Liver (tissue), 9 donors: ENCODE measurements around the gene ACSL6. TPM values are rescaled to one million over a fixed set of nuclear protein-coding genes. Genes with fewer than 3 reads are reported as not detected.

Experiments
- DNase-seq: peaks from one replicate; pipeline ENCODE4 v3.0.0-alpha.2; 2017; ENCODE audit warnings: low spot score
- H3K27ac ChIP-seq, 2 donors: one replicate each; pipeline ENCODE4 v1.7.0; 2013; ENCODE audit warnings: inconsistent platforms in 2 of 2, low read length in 2 of 2, control low read depth in 1 of 2, low read depth in 1 of 2, mild to moderate bottlenecking in 1 of 2
- H3K27me3 ChIP-seq, 4 donors: one replicate each; pipeline versions ENCODE4 v1.6.1 to v1.7.0; 2013; ENCODE audit warnings: low read length in 3 of 4, inconsistent platforms in 1 of 4, mild to moderate bottlenecking in 1 of 4, moderate library complexity in 1 of 4; ENCODE audit not compliant: control insufficient read depth in 4 of 4, insufficient read depth in 4 of 4
- H3K36me3 ChIP-seq, 4 donors: one replicate each; pipeline versions ENCODE4 v1.6.1 to v1.7.0; 2013; ENCODE audit warnings: low read length in 3 of 4, mild to moderate bottlenecking in 3 of 4, low read depth in 1 of 4, moderate library complexity in 1 of 4; ENCODE audit not compliant: control insufficient read depth in 4 of 4, insufficient read depth in 3 of 4
- H3K4me1 ChIP-seq, 4 donors: one replicate each; pipeline versions ENCODE4 v1.6.1 to v1.7.0; 2013; ENCODE audit warnings: low read length in 3 of 4, mild to moderate bottlenecking in 3 of 4, moderate library complexity in 1 of 4; ENCODE audit not compliant: control insufficient read depth in 4 of 4, insufficient read depth in 4 of 4
- H3K4me3 ChIP-seq, 3 donors: one replicate each; pipeline versions ENCODE4 v1.6.1 to v1.7.0; 2013; ENCODE audit warnings: low read length in 3 of 3, control low read depth in 1 of 3, low read depth in 1 of 3, mild to moderate bottlenecking in 1 of 3
- H3K9ac ChIP-seq, 2 donors: one replicate each; pipeline ENCODE4 v1.7.0; 2013; ENCODE audit warnings: low read length in 2 of 2, mild to moderate bottlenecking in 2 of 2, moderate library complexity in 2 of 2, control low read depth in 1 of 2, low read depth in 1 of 2
- H3K9me3 ChIP-seq, 4 donors: one replicate each; pipeline versions ENCODE4 v1.6.1 to v1.7.0; 2013; ENCODE audit warnings: low read length in 3 of 4; ENCODE audit not compliant: control insufficient read depth in 4 of 4
- EGR1 ChIP-seq, 2 donors: IDR thresholded peaks; 2 replicates each; pipeline ENCODE4 v1.6.1; 2016 to 2018; ENCODE audit warnings: antibody characterized with exemption in 2 of 2, low read depth in 2 of 2
- FOXA1 ChIP-seq: IDR thresholded peaks from 2 replicates; pipeline ENCODE4 v1.6.1; 2016; ENCODE audit warnings: antibody characterized with exemption
- FOXA2 ChIP-seq: IDR thresholded peaks from 2 replicates; pipeline ENCODE4 v1.6.1; 2016; ENCODE audit warnings: antibody characterized with exemption
- GABPA ChIP-seq, 2 donors: IDR thresholded peaks in 1 of 2; conservative IDR thresholded peaks in 1 of 2; 2 replicates each; pipeline ENCODE4 v1.6.1; 2016; ENCODE audit warnings: antibody characterized with exemption in 2 of 2, mild to moderate bottlenecking in 1 of 2, moderate library complexity in 1 of 2
- HNF4A ChIP-seq, 2 donors: conservative IDR thresholded peaks; 2 replicates each; pipeline ENCODE4 v1.6.1; 2016; ENCODE audit warnings: antibody characterized with exemption in 2 of 2, mild to moderate bottlenecking in 2 of 2
- HNF4G ChIP-seq: IDR thresholded peaks from 2 replicates; pipeline ENCODE4 v1.6.1; 2016; ENCODE audit warnings: antibody characterized with exemption
- JUND ChIP-seq, 2 donors: IDR thresholded peaks; 2 replicates each; pipeline ENCODE4 v1.6.1; 2016; ENCODE audit warnings: antibody characterized with exemption in 2 of 2
- NR2F2 ChIP-seq: IDR thresholded peaks from 2 replicates; pipeline ENCODE4 v1.6.1; 2016; ENCODE audit warnings: antibody characterized with exemption
- RXRA ChIP-seq, 2 donors: IDR thresholded peaks; 2 replicates each; pipeline ENCODE4 v1.6.1; 2017 to 2018; ENCODE audit warnings: antibody characterized with exemption in 2 of 2, mild to moderate bottlenecking in 1 of 2
- SP1 ChIP-seq: IDR thresholded peaks from 2 replicates; pipeline ENCODE4 v1.6.1; 2018; ENCODE audit warnings: antibody characterized with exemption, mild to moderate bottlenecking
- TAF1 ChIP-seq: conservative IDR thresholded peaks from 2 replicates; pipeline ENCODE4 v1.6.1; 2016; ENCODE audit warnings: antibody characterized with exemption, mild to moderate bottlenecking
- YY1 ChIP-seq: IDR thresholded peaks from 2 replicates; pipeline ENCODE4 v1.6.1; 2016; ENCODE audit warnings: antibody characterized with exemption, mild to moderate bottlenecking
- WGBS: extraction: QIAGEN DNeasy Blood & Tissue Kit; methylation state at CpG from one replicate; pipeline ENCODE4 v1.1.7; 2013; 5-methylcytosine and 5-hydroxymethylcytosine counted together
- polyA plus RNA-seq, 2 donors: library from polyadenylated mRNA; stranded (reverse) in 1 of 2; unstranded in 1 of 2; fragments of 200-250 nt in 1 of 2; fragments of >200 nt in 1 of 2; fragmentation: Nextera tagmentation in 1 of 2; extraction: Ambion mirVana in 1 of 2; gene quantifications; one replicate each; pipeline versions ENCODE4 v1.2.1 to v1.2.3, GENCODE V29; 2013 to 2015
- total RNA-seq, 2 donors: library from RNA; depleted of rRNA; stranded (reverse); fragments of >200 nt; gene quantifications; one replicate each; pipeline ENCODE4 v1.2.3, GENCODE V29; 2014
- TF ChIP-seq, protein P1 (sequence below): IDR thresholded peaks from 2 replicates; pipeline ENCODE4 v1.6.1; 2016; ENCODE audit warnings: antibody characterized with exemption, mild to moderate bottlenecking
- TF ChIP-seq, protein P2 (sequence below): IDR thresholded peaks from 2 replicates; pipeline ENCODE4 v1.6.1; 2016; ENCODE audit warnings: antibody characterized with exemption
- donor health status: healthy.
- donor health status: healthy.
- donor health status: healthy.
- donor health status: healthy.
- donor health status: healthy.

ACSL6 gene
- total and polyA plus RNA-seq, 4 donors: 0.89 to 129 (median 4.6) TPM

DNA sequence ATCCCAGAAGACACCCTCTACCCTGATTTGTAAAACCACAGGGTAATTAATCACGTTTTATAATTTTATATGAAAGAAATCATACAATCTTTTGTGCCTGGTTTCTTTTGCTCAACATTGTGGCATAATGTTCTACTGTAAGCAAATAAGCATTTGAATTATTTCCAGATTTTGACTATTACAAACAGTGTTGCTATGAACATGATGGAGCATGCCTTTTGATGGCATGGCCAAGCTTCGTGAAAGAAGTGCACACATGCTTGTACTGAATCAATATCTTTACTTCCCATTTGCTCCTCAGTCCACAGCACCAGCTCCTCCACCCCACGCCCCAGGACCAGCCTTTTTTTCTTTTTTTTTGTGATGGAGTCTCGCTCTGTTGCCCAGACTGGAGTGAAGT is 29.9 kb downstream of the ACSL6 start:
- no peak overlapping the region for H3K27ac ChIP-seq
- H3K4me1 ChIP-seq: no peaks in the 10 kb centered on the region
- no peaks in the 10 kb centered on the region for H3K36me3 ChIP-seq
- H3K27me3 ChIP-seq: no peaks in the 10 kb centered on the region
- TF ChIP-seq, protein P1, sequence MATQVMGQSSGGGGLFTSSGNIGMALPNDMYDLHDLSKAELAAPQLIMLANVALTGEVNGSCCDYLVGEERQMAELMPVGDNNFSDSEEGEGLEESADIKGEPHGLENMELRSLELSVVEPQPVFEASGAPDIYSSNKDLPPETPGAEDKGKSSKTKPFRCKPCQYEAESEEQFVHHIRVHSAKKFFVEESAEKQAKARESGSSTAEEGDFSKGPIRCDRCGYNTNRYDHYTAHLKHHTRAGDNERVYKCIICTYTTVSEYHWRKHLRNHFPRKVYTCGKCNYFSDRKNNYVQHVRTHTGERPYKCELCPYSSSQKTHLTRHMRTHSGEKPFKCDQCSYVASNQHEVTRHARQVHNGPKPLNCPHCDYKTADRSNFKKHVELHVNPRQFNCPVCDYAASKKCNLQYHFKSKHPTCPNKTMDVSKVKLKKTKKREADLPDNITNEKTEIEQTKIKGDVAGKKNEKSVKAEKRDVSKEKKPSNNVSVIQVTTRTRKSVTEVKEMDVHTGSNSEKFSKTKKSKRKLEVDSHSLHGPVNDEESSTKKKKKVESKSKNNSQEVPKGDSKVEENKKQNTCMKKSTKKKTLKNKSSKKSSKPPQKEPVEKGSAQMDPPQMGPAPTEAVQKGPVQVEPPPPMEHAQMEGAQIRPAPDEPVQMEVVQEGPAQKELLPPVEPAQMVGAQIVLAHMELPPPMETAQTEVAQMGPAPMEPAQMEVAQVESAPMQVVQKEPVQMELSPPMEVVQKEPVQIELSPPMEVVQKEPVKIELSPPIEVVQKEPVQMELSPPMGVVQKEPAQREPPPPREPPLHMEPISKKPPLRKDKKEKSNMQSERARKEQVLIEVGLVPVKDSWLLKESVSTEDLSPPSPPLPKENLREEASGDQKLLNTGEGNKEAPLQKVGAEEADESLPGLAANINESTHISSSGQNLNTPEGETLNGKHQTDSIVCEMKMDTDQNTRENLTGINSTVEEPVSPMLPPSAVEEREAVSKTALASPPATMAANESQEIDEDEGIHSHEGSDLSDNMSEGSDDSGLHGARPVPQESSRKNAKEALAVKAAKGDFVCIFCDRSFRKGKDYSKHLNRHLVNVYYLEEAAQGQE: no peak
- TF ChIP-seq EGR1 (IDR thresholded peaks at IDR 0.05; ENCODE audit: low read depth in 2 of 2): no peak
- TF ChIP-seq HNF4G: no peak
- TF ChIP-seq FOXA2: no peak
- no peak for TF ChIP-seq TAF1
- no peak for TF ChIP-seq HNF4A (conservative IDR thresholded peaks at IDR 0.05)
- TF ChIP-seq FOXA1: no peak
- no peak for TF ChIP-seq GABPA (IDR thresholded peaks at IDR 0.05 in 1 of 2, conservative IDR thresholded peaks at IDR 0.05 in 1 of 2)
- WGBS: 85% methylated on average over 4 of the region's 4 CpGs
- no peaks in the 10 kb centered on the region for H3K9me3 ChIP-seq
- no peak for DNase-seq
- H3K9ac ChIP-seq: no peak overlapping the region
- no peak overlapping the region for H3K4me3 ChIP-seq

DNA sequence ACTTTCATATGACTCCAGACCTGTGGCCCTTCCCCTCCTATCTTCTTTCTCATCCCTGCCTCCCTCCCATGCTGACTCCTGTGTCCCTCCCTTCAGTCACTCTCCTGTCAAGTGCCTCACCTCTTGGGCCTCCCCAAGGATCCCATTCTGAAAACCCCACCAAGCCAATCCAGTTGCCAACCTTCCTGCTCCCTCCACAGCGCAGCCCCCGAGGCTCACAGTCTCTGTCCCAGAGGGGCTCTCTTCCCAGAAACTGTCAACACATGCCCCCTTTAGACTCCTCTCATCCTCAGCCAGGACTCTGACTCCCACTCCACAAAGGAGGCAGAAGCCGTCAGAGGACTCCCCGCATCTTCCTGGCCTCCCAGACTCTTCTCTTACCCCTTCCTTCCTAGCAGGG is 30.8 kb downstream of the ACSL6 start:
- Histone ChIP-seq H3K27ac (no peak overlapping the region), H3K27me3 (no peaks in the 10 kb centered on the region), H3K9me3 (no peaks in the 10 kb centered on the region), H3K9ac (no peak overlapping the region), H3K4me3 (no peak overlapping the region), H3K4me1 (no peaks in the 10 kb centered on the region), H3K36me3 (no peaks in the 10 kb centered on the region)
- no peak for TF ChIP-seq YY1
- no peak for TF ChIP-seq SP1
- TF ChIP-seq TAF1: no peak
- no peak for TF ChIP-seq NR2F2
- no peak for TF ChIP-seq HNF4G
- no peak for TF ChIP-seq JUND (IDR thresholded peaks at IDR 0.05)
- no peak for TF ChIP-seq EGR1 (IDR thresholded peaks at IDR 0.05; ENCODE audit: low read depth in 2 of 2)
- no peak for TF ChIP-seq HNF4A (conservative IDR thresholded peaks at IDR 0.05)
- TF ChIP-seq, protein P2, sequence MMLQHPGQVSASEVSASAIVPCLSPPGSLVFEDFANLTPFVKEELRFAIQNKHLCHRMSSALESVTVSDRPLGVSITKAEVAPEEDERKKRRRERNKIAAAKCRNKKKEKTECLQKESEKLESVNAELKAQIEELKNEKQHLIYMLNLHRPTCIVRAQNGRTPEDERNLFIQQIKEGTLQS: no peak
- TF ChIP-seq, protein P1: no peak
- no peak for TF ChIP-seq RXRA (IDR thresholded peaks at IDR 0.05)
- WGBS: 94% methylated on average over 4 of the region's 4 CpGs
- no peak for DNase-seq
